ENCODE results near the gene BTBD19. TPM values are rescaled to one million over a fixed set of nuclear protein-coding genes. Genes with fewer than 3 reads are reported as not detected.

BTBD19 gene
- polyA plus RNA-seq, 1 donor from 2014 or later, result not detected

Other genes with a start within 250 kb of the BTBD19 start
- 11.5 TPM for gene TMEM53, start 134.0 kb upstream of the BTBD19 start, polyA plus RNA-seq
- gene ARMH1, start 133.8 kb upstream of the BTBD19 start, polyA plus RNA-seq, result 5.6 TPM
- not detected for gene RNU5D-1, start 77.4 kb upstream of the BTBD19 start, polyA plus RNA-seq
- 0.39 TPM for gene KIF2C, start 68.7 kb upstream of the BTBD19 start, polyA plus RNA-seq
- 1,590 TPM for gene RPS8, start 33.0 kb upstream of the BTBD19 start, polyA plus RNA-seq
- gene BEST4, start 20.4 kb upstream of the BTBD19 start, polyA plus RNA-seq, result 0.94 TPM
- gene PLK3, start 8.1 kb upstream of the BTBD19 start, polyA plus RNA-seq, result 9.6 TPM
- gene DYNLT4, start 1.2 kb upstream of the BTBD19 start, polyA plus RNA-seq, result not detected
- gene PTCH2, start 34.7 kb downstream of the BTBD19 start, polyA plus RNA-seq, result 0.21 TPM
- 19.3 TPM for gene EIF2B3, start 178.1 kb downstream of the BTBD19 start, polyA plus RNA-seq
- gene HECTD3, start 202.8 kb downstream of the BTBD19 start, polyA plus RNA-seq, result 27.2 TPM
- gene UROD, start 203.7 kb downstream of the BTBD19 start, polyA plus RNA-seq, result 52.8 TPM